Measurements from ENCODE around the gene TRAF6. TPM values are rescaled to one million over a fixed set of nuclear protein-coding genes. Genes with fewer than 3 reads are reported as not detected.

TRAF6 gene
- total and polyA plus RNA-seq, 2 donors (not counting 3 experiments of a cell fraction or from before 2014, with no cell fraction given) = 6.0 to 14.2 TPM

GRCh38 chr11:36532941-36533601 lies 23.0 kb upstream of the TRAF6 start:
- ChIA-PET POLR2A (no interaction called here), CTCF (interaction anchor here (0.7 to 1.3 kb wide), 2 partner anchors 24 to 40 kb away, joined by 3 to 5 read pairs; no protein-coding TSS in a partner anchor)
- Histone ChIP-seq H3K79me2 (ENCODE audit: control insufficient read depth, insufficient read depth, low read length) (no peaks in the 10 kb centered on the region), H3K27ac (ENCODE audit: insufficient read depth, low read depth, low read length) (no peak overlapping the region), H3K27me3 (ENCODE audit: control insufficient read depth in 2 of 2, insufficient read depth in 2 of 2, low read length in 2 of 2) (no peaks in the 10 kb centered on the region), H3K4me3 (replicated peaks in 1 of 3; ENCODE audit: insufficient read depth in 1 of 3, low read depth in 1 of 3, low read length in 3 of 3) (no peak overlapping the region), H3K9me1 (replicated peaks; ENCODE audit: control insufficient read depth, extremely low read depth, insufficient read depth, low read length) (no peaks in the 10 kb centered on the region), H2AFZ (ENCODE audit: low read depth, low read length) (no peak overlapping the region), H3K4me2 (ENCODE audit: insufficient read depth, low read length) (no peak overlapping the region), H3K9ac (replicated peaks; ENCODE audit: extremely low read depth, insufficient read depth, low read length) (no peak overlapping the region), H3K36me3 (ENCODE audit: control insufficient read depth in 2 of 2, extremely low read depth in 1 of 2, insufficient read depth in 2 of 2, low read length in 2 of 2) (no peaks in the 10 kb centered on the region), H3K4me1 (ENCODE audit: control insufficient read depth, extremely low read depth, insufficient read depth, low read length) (no peaks in the 10 kb centered on the region), H3K9me3 (replicated peaks; ENCODE audit: control insufficient read depth, insufficient read depth, low read length) (no peaks in the 10 kb centered on the region), H4K20me1 (replicated peaks; ENCODE audit: control insufficient read depth, extremely low read depth, insufficient read depth, low read length) (no peaks in the 10 kb centered on the region)
- BruUV-seq (replicated peaks) = no TSS peak
- DNase-seq (ENCODE audit: low read depth, low spot score) = no peak
- intact Hi-C loops (cut with micrococcal nuclease) = no loop called here
- no peak for FAIRE-seq
- TF ChIP-seq GATA2 (IDR thresholded peaks at IDR 0.05; ENCODE audit: insufficient read depth, insufficient read length, low read depth, low read length) (no peak), FOS (IDR thresholded peaks at IDR 0.05; ENCODE audit: borderline replicate concordance, insufficient read depth, low read length) (no peak), MYC (IDR thresholded peaks at IDR 0.05; ENCODE audit: low read depth, low read length) (no peak), POLR2AphosphoS5 (IDR thresholded peaks at IDR 0.05; ENCODE audit: insufficient read depth, low read depth, low read length) (no peak), EZH2 (IDR thresholded peaks at IDR 0.05; ENCODE audit: borderline replicate concordance, low read depth, low read length, severe bottlenecking) (no peak), JUN (IDR thresholded peaks at IDR 0.05; ENCODE audit: borderline replicate concordance, insufficient read depth, insufficient read length, low read depth) (no peak), POLR2A (IDR thresholded peaks at IDR 0.05; ENCODE audit: low read depth, low read length) (no peak)
- TF ChIP-seq, protein P1, sequence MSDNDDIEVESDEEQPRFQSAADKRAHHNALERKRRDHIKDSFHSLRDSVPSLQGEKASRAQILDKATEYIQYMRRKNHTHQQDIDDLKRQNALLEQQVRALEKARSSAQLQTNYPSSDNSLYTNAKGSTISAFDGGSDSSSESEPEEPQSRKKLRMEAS (IDR thresholded peaks at IDR 0.05; ENCODE audit: insufficient read depth, insufficient read length) = no peak
- TF ChIP-seq, protein P2, sequence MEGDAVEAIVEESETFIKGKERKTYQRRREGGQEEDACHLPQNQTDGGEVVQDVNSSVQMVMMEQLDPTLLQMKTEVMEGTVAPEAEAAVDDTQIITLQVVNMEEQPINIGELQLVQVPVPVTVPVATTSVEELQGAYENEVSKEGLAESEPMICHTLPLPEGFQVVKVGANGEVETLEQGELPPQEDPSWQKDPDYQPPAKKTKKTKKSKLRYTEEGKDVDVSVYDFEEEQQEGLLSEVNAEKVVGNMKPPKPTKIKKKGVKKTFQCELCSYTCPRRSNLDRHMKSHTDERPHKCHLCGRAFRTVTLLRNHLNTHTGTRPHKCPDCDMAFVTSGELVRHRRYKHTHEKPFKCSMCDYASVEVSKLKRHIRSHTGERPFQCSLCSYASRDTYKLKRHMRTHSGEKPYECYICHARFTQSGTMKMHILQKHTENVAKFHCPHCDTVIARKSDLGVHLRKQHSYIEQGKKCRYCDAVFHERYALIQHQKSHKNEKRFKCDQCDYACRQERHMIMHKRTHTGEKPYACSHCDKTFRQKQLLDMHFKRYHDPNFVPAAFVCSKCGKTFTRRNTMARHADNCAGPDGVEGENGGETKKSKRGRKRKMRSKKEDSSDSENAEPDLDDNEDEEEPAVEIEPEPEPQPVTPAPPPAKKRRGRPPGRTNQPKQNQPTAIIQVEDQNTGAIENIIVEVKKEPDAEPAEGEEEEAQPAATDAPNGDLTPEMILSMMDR (IDR thresholded peaks at IDR 0.05; ENCODE audit: extremely low read depth in 1 of 2, insufficient read depth in 1 of 2, low read depth in 1 of 2, low read length in 2 of 2) = no peak
- dilution Hi-C loops (cut with MboI; ENCODE audit: extremely low pct_ligation_motif_present, low sequenced_read_pairs) = no loop called here
